Stimulated activated CD4-positive, alpha-beta T cell treated with anti-CD3 and anti-CD28 coated beads, Interleukin-4, amount 100 ng/mL, for 48 hours (primary cell): ENCODE data around the gene FAP.

Experiments
- DNase-seq, 2 donors: peaks; one replicate each; pipeline ENCODE4 v3.0.0-alpha.2; 2020; ENCODE audit warnings: low read depth in 2 of 2

The FAP gene

GRCh38 chr2:162126111-162126519 is 117.1 kb downstream of the FAP start:
- no peak for DNase-seq

DNA sequence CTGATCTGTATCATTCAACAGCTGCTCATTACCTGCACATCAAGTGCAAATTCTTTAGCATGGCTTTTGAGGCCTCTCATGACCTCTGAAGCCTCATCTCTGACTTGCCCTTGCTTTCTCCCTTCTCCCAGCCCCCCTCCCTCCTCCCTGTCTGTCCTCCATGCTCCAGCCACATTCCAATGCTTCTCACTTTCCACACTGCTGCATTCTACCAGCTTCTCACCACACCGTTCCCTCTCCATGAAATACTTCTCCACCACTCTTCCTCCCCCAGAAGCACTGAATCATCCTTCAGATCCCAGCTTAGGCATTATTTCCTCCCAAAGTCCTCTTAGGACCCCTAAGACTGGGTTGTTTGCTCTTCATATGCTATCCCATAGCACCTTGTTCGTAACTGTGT is 118.1 kb downstream of the FAP start:
- DNase-seq = no peak

- DNase-seq = no peak
These were observed 119.2 kb downstream of the FAP start for GRCh38 chr2:162123806-162124758.
